ENCODE data around the gene TPSD1. TPM values are rescaled to one million over a fixed set of nuclear protein-coding genes. Genes with fewer than 3 reads are reported as not detected.

The TPSD1 gene
- polyA plus RNA-seq, 1 donor (not counting 4 experiments of a cell fraction or from before 2014, with no cell fraction given): not detected

GRCh38 chr16:1214719-1215118 lies 41.1 kb upstream of the TPSD1 start:
- H3K27ac ChIP-seq (ENCODE audit: control insufficient read depth, insufficient read depth, low read length): no peak overlapping the region
- peaks cover 2% of the 10 kb centered on the region for H3K9me3 ChIP-seq (ENCODE audit: control insufficient read depth, low read depth, low read length)
- H2AFZ ChIP-seq (ENCODE audit: control insufficient read depth, low read length): no peak overlapping the region
- H3K4me1 ChIP-seq (ENCODE audit: control insufficient read depth, extremely low read depth, insufficient read depth, low read length): no peaks in the 10 kb centered on the region
- no peaks in the 10 kb centered on the region for H4K20me1 ChIP-seq (ENCODE audit: control insufficient read depth, extremely low read depth, insufficient read depth, low read length)
- H3K4me3 ChIP-seq (ENCODE audit: control insufficient read depth in 2 of 3, extremely low read depth in 1 of 3, insufficient read depth in 2 of 3, low read depth in 1 of 3, low read length in 3 of 3): no peak overlapping the region
- dilution Hi-C loops (cut with MboI; ENCODE audit: extremely low pct_ligation_motif_present, low sequenced_read_pairs): no loop called here
- TF ChIP-seq CTCF (optimal IDR thresholded peaks at IDR 0.05 in 1 of 3, IDR thresholded peaks at IDR 0.05 in 1 of 3, conservative IDR thresholded peaks at IDR 0.05 in 1 of 3; ENCODE audit: extremely low read depth in 1 of 3, insufficient read depth in 2 of 3, low read length in 3 of 3): no peak
- TF ChIP-seq EZH2 (IDR thresholded peaks at IDR 0.05; ENCODE audit: low read length): no peak
- DNase-seq (ENCODE audit: low read depth, low spot score): no peak
- H3K79me2 ChIP-seq (ENCODE audit: control insufficient read depth, insufficient read depth, low read length): no peaks in the 10 kb centered on the region
- no peak overlapping the region for H3K4me2 ChIP-seq (ENCODE audit: control insufficient read depth, extremely low read depth, insufficient read depth, low read depth, low read length)
- peaks cover 5% of the 10 kb centered on the region for H3K27me3 ChIP-seq (ENCODE audit: control insufficient read depth, extremely low read depth, insufficient read depth, low read length)
- FAIRE-seq: no peak
- H3K9me1 ChIP-seq (ENCODE audit: control insufficient read depth, extremely low read depth, insufficient read depth, low read length): no peaks in the 10 kb centered on the region
- H3K9ac ChIP-seq (ENCODE audit: control insufficient read depth, extremely low read depth, insufficient read depth, low read length): no peak overlapping the region
- no peaks in the 10 kb centered on the region for H3K36me3 ChIP-seq (ENCODE audit: control insufficient read depth in 2 of 2, extremely low read depth in 1 of 2, insufficient read depth in 2 of 2, low read length in 2 of 2)

GRCh38 chr16:1215574-1216295 lies 40.1 kb upstream of the TPSD1 start:
- no peak overlapping the region for H2AFZ ChIP-seq (ENCODE audit: control insufficient read depth, low read length)
- no peaks in the 10 kb centered on the region for H3K4me1 ChIP-seq (ENCODE audit: control insufficient read depth, extremely low read depth, insufficient read depth, low read length)
- DNase-seq (ENCODE audit: low read depth, low spot score) (no peak), FAIRE-seq (no peak)
- no peaks in the 10 kb centered on the region for H3K9me1 ChIP-seq (ENCODE audit: control insufficient read depth, extremely low read depth, insufficient read depth, low read length)
- H3K27me3 ChIP-seq (ENCODE audit: control insufficient read depth, extremely low read depth, insufficient read depth, low read length): peaks cover 5% of the 10 kb centered on the region
- dilution Hi-C loops (cut with MboI; ENCODE audit: extremely low pct_ligation_motif_present, low sequenced_read_pairs): no loop called here
- peaks cover 2% of the 10 kb centered on the region for H3K9me3 ChIP-seq (ENCODE audit: control insufficient read depth, low read depth, low read length)
- H3K4me2 ChIP-seq (ENCODE audit: control insufficient read depth, extremely low read depth, insufficient read depth, low read depth, low read length): no peak overlapping the region
- H3K36me3 ChIP-seq (ENCODE audit: control insufficient read depth in 2 of 2, extremely low read depth in 1 of 2, insufficient read depth in 2 of 2, low read length in 2 of 2): no peaks in the 10 kb centered on the region
- no peak overlapping the region for H3K9ac ChIP-seq (ENCODE audit: control insufficient read depth, extremely low read depth, insufficient read depth, low read length)
- no peak overlapping the region for H3K4me3 ChIP-seq (ENCODE audit: control insufficient read depth in 2 of 3, extremely low read depth in 1 of 3, insufficient read depth in 2 of 3, low read depth in 1 of 3, low read length in 3 of 3)
- H3K79me2 ChIP-seq (ENCODE audit: control insufficient read depth, insufficient read depth, low read length): no peaks in the 10 kb centered on the region
- no peak for TF ChIP-seq CTCF (optimal IDR thresholded peaks at IDR 0.05 in 1 of 3, IDR thresholded peaks at IDR 0.05 in 1 of 3, conservative IDR thresholded peaks at IDR 0.05 in 1 of 3; ENCODE audit: extremely low read depth in 1 of 3, insufficient read depth in 2 of 3, low read length in 3 of 3)
- TF ChIP-seq EZH2 (IDR thresholded peaks at IDR 0.05; ENCODE audit: low read length): no peak
- H4K20me1 ChIP-seq (ENCODE audit: control insufficient read depth, extremely low read depth, insufficient read depth, low read length): no peaks in the 10 kb centered on the region
- no peak overlapping the region for H3K27ac ChIP-seq (ENCODE audit: control insufficient read depth, insufficient read depth, low read length)
